Natural killer cell (primary cell): ENCODE measurements around the gene PKLR. TPM values are rescaled to one million over a fixed set of nuclear protein-coding genes. Genes with fewer than 3 reads are reported as not detected.

Experiments used
- ATAC-seq, 3 donors: fragments of 150-1000 bp in 2 of 3; fragments of 200-7000 bp in 1 of 3; cut with Tn5 transposase; 1 replicate in 1 of 3; 2 replicates in 2 of 3; pipeline ENCODE4 v1.10.0; 2021; ENCODE audit warnings: mild to moderate bottlenecking in 2 of 3, moderate library complexity in 2 of 3
- DNase-seq, 2 donors: peaks; one replicate each; pipeline versions ENCODE4 v3.0.0 to v3.0.0-alpha.2; 2013 to 2021; ENCODE audit warnings: mixed read lengths in 1 of 2
- H3K27ac ChIP-seq: one replicate; pipeline ENCODE4 v1.5.1; 2013; ENCODE audit warnings: mild to moderate bottlenecking, low read length
- H3K27me3 ChIP-seq: one replicate; pipeline ENCODE4 v1.6.1; 2013; ENCODE audit warnings: low read length; ENCODE audit not compliant: control insufficient read depth, insufficient read depth
- H3K36me3 ChIP-seq: one replicate; pipeline ENCODE4 v1.6.1; 2013; ENCODE audit warnings: low read length; ENCODE audit not compliant: control insufficient read depth, insufficient read depth
- H3K4me1 ChIP-seq: one replicate; pipeline ENCODE4 v1.6.1; 2013; ENCODE audit warnings: low read length; ENCODE audit not compliant: control insufficient read depth, insufficient read depth
- H3K4me3 ChIP-seq: one replicate; pipeline ENCODE4 v1.5.1; 2013; ENCODE audit warnings: low read length
- H3K9me3 ChIP-seq: one replicate; pipeline ENCODE4 v1.6.1; 2013; ENCODE audit warnings: low read length; ENCODE audit not compliant: control insufficient read depth, insufficient read depth
- H3K27ac Mint-ChIP-seq, 2 donors: one replicate each; pipeline ENCODE4 v1.8.0; 2022; ENCODE audit warnings: mild to moderate bottlenecking in 2 of 2, mixed read lengths in 2 of 2, moderate library complexity in 1 of 2
- H3K27me3 Mint-ChIP-seq, 2 donors: one replicate each; pipeline ENCODE4 v1.8.0; 2022; ENCODE audit warnings: low read depth in 2 of 2, mixed read lengths in 2 of 2
- H3K36me3 Mint-ChIP-seq: one replicate; pipeline ENCODE4 v1.8.0; 2022; ENCODE audit warnings: mixed read lengths
- H3K4me1 Mint-ChIP-seq, 2 donors: one replicate each; pipeline ENCODE4 v1.8.0; 2022; ENCODE audit warnings: mixed read lengths in 2 of 2
- H3K4me3 Mint-ChIP-seq: one replicate; pipeline ENCODE4 v1.8.0; 2022; ENCODE audit warnings: mild to moderate bottlenecking, moderate library complexity, mixed read lengths
- H3K9me3 Mint-ChIP-seq, 2 donors: one replicate each; pipeline ENCODE4 v1.8.0; 2022; ENCODE audit warnings: mixed read lengths in 2 of 2
- CTCF ChIP-seq: fragments of 200-600 bp; IDR thresholded peaks from one replicate; pipeline ENCODE4 v1.8.0; 2022; ENCODE audit warnings: antibody characterized with exemption
- WGBS: methylation state at CpG from one replicate; pipeline ENCODE4 v1.1.7; 2013; ENCODE audit warnings: missing lambda C conversion rate; ENCODE audit not compliant: insufficient coverage; 5-methylcytosine and 5-hydroxymethylcytosine counted together
- intact Hi-C: fragments of 100-400 bp; cut with micrococcal nuclease; formaldehyde crosslinking; loops from one replicate; pipeline ENCODE4 v1.14.2; 2022
- total RNA-seq, 4 donors: library from RNA; stranded (reverse); fragments of 120-200 nt in 1 of 4; gene quantifications; one replicate each; pipeline versions ENCODE4 v1.2.3 to v1.2.4, GENCODE V29; 2013 to 2022

The PKLR gene
- total RNA-seq, 3 donors from 2014 or later (not counting 1 experiment from before 2014, with no cell fraction given): 0.12 TPM; not detected in 2

- peak in 1 of 2 donors; percentile 21 for DNase-seq
- no peak overlapping the region for H3K4me3 Mint-ChIP-seq
- H3K27ac ChIP-seq: no peak overlapping the region
- peaks cover 8% of the 10 kb centered on the region for H3K36me3 Mint-ChIP-seq
- ATAC-seq: no peak
- H3K9me3 ChIP-seq: peaks cover 3% of the 10 kb centered on the region
- H3K27me3 Mint-ChIP-seq: peaks cover 4 to 8% of the 10 kb centered on the region in 2 donors
- no peak overlapping the region for H3K4me3 ChIP-seq
- WGBS: 49% methylated on average over 4 of the region's 4 CpGs
- peak overlapping the region; percentile 82 to 89 for H3K27ac Mint-ChIP-seq
- no peak for TF ChIP-seq CTCF
- H3K36me3 ChIP-seq: peaks cover 10% of the 10 kb centered on the region
- H3K4me1 ChIP-seq: peaks cover 44% of the 10 kb centered on the region
- intact Hi-C loops: loop anchor here (5.0 kb wide), 1 partner anchor 50 kb away; no protein-coding TSS in a partner anchor
- peaks cover 2 to 3% of the 10 kb centered on the region in 2 donors for H3K9me3 Mint-ChIP-seq
- H3K4me1 Mint-ChIP-seq: peaks cover 21 to 37% of the 10 kb centered on the region in 2 donors
- H3K27me3 ChIP-seq: no peaks in the 10 kb centered on the region
These were observed 59.4 kb downstream of the PKLR start for GRCh38 chr1:155241841-155242264.

GRCh38 chr1:155241069-155241679 lies 60.1 kb downstream of the PKLR start:
- WGBS: 18% methylated on average over 4 of the region's 4 CpGs
- Mint-ChIP-seq H3K4me3 (peak overlapping the region; percentile 91), H3K4me1 (peaks cover 21 to 37% of the 10 kb centered on the region in 2 donors), H3K27me3 (peaks cover 4 to 8% of the 10 kb centered on the region in 2 donors), H3K27ac (peak overlapping the region; percentile 82 to 89), H3K9me3 (peaks cover 2 to 3% of the 10 kb centered on the region in 2 donors), H3K36me3 (peaks cover 8% of the 10 kb centered on the region)
- Histone ChIP-seq H3K27me3 (no peaks in the 10 kb centered on the region), H3K27ac (peak overlapping the region; percentile 13), H3K9me3 (peaks cover 3% of the 10 kb centered on the region), H3K4me1 (peaks cover 44% of the 10 kb centered on the region), H3K36me3 (peaks cover 16% of the 10 kb centered on the region), H3K4me3 (peak overlapping the region; percentile 51)
- peak; percentile 19 to 38 (median 38) for ATAC-seq
- intact Hi-C loops: loop anchor here (5.0 kb wide), 1 partner anchor 49 kb away; no protein-coding TSS in a partner anchor
- DNase-seq: peak; percentile 48 to 88
- TF ChIP-seq CTCF: no peak

Other genes with a start within 250 kb of the PKLR start
- gene EFNA4, start 237.7 kb downstream of the PKLR start, total RNA-seq: 1 to 10 TPM; 4.6 to 6.8 (median 5.5) TPM
- gene EFNA3, start 222.6 kb downstream of the PKLR start, total RNA-seq: 1 to 10 TPM in 1 of 3 donors, under 1 TPM in 2; 0.52 to 1.1 (median 0.68) TPM
- 1 to 10 TPM; 1.5 to 1.9 (median 1.9) TPM for gene EFNA1, start 173.6 kb downstream of the PKLR start, total RNA-seq
- gene SLC50A1, start 165.6 kb downstream of the PKLR start, total RNA-seq: 10 to 100 TPM; 31.7 to 33.5 (median 32.7) TPM
- 10 to 100 TPM; 26.8 to 45.7 (median 41.5) TPM for gene DPM3, start 160.9 kb downstream of the PKLR start, total RNA-seq
- 100 to 1,000 TPM in 2 of 3 donors, 10 to 100 TPM in 1; 95.3 to 113 (median 104) TPM for gene KRTCAP2, start 128.1 kb downstream of the PKLR start, total RNA-seq
- gene TRIM46, start 127.6 kb downstream of the PKLR start, total RNA-seq: 1 to 10 TPM in 2 of 3 donors, under 1 TPM in 1; 0.94 to 4.9 (median 2.5) TPM
- gene THBS3, start 93.5 kb downstream of the PKLR start, total RNA-seq: 10 to 100 TPM; 16.2 to 19.4 (median 18.6) TPM
- 10 to 100 TPM; 22.3 to 28.5 (median 27.9) TPM for gene MTX1, start 92.7 kb downstream of the PKLR start, total RNA-seq
- 1 to 10 TPM; 6.9 to 10.0 (median 8.9) TPM for gene ENTREP3, start 46.0 kb downstream of the PKLR start, total RNA-seq
- 10 to 100 TPM; 59.7 to 72.1 (median 65.0) TPM for gene SCAMP3, start 39.1 kb downstream of the PKLR start, total RNA-seq
- 10 to 100 TPM; 70.4 to 97.5 (median 84.4) TPM for gene CLK2, start 27.9 kb downstream of the PKLR start, total RNA-seq
- gene HCN3, start 24.0 kb downstream of the PKLR start, total RNA-seq: 1 to 10 TPM; 2.0 to 3.4 (median 2.6) TPM
- 100 to 1,000 TPM; 105 to 110 (median 105) TPM for gene FDPS, start 7.4 kb upstream of the PKLR start, total RNA-seq
- gene RUSC1, start 19.5 kb upstream of the PKLR start, total RNA-seq: 10 to 100 TPM; 20.4 to 24.7 (median 21.5) TPM